ENCODE results near the gene CTBP2.

CTBP2 gene

GRCh38 chr10:125034675-125035074, 125.7 kb downstream of the CTBP2 start:
- DNase-seq, result no peak

GRCh38 chr10:125033146-125033924, 127.0 kb downstream of the CTBP2 start:
- DNase-seq, result no peak

GRCh38 chr10:125032474-125033020, 127.8 kb downstream of the CTBP2 start:
- no peak for DNase-seq

GRCh38 chr10:125030567-125031197, 129.7 kb downstream of the CTBP2 start:
- no peak for DNase-seq

GRCh38 chr10:125029584-125030242, 130.7 kb downstream of the CTBP2 start:
- DNase-seq, result no peak

GRCh38 chr10:125027871-125028869, 132.2 kb downstream of the CTBP2 start:
- DNase-seq, result no peak

GRCh38 chr10:125026974-125027735, 133.2 kb downstream of the CTBP2 start:
- no peak for DNase-seq

- no peak for DNase-seq
Observed at GRCh38 chr10:125026036-125026931, 134.1 kb downstream of the CTBP2 start.

GRCh38 chr10:125025341-125025740, 135.0 kb downstream of the CTBP2 start:
- no peak for DNase-seq

GRCh38 chr10:125024497-125025234, 135.7 kb downstream of the CTBP2 start:
- DNase-seq, result no peak

GRCh38 chr10:125023862-125024496, 136.4 kb downstream of the CTBP2 start:
- no peak for DNase-seq

- DNase-seq, result no peak
Observed at GRCh38 chr10:125023255-125023654, 137.1 kb downstream of the CTBP2 start.

- no peak for DNase-seq
Observed at GRCh38 chr10:125022671-125023070, 137.7 kb downstream of the CTBP2 start.

GRCh38 chr10:125021686-125022344, 138.5 kb downstream of the CTBP2 start:
- no peak for DNase-seq

- no peak for DNase-seq
Observed at GRCh38 chr10:125020871-125021270, 139.5 kb downstream of the CTBP2 start.

GRCh38 chr10:125020386-125020785, 140.0 kb downstream of the CTBP2 start:
- DNase-seq, result no peak

- DNase-seq, result no peak
Observed at GRCh38 chr10:125018576-125019143, 141.7 kb downstream of the CTBP2 start.

Measured in activated CD4-positive, alpha-beta T cell treated with anti-CD3 and anti-CD28 coated beads for 1 hour (primary cell).